Activated CD4-positive, alpha-beta T cell treated with anti-CD3 and anti-CD28 coated beads, Interleukin-2, amount 50 U/mL, for 48 hours (primary cell): ENCODE results near the gene KRTAP19-8.

Experiments used
- DNase-seq, 2 experiments: peaks; one replicate each; pipeline ENCODE4 v3.0.0-alpha.2; 2020

Gene KRTAP19-8

GRCh38 chr21:31038376-31038775, at the start of gene KRTAP19-8:
Gene KRTAP19-8, minus strand, starts transcription at chr21:31038476. Its CDS starts 33 bp downstream, at chr21:31038443.
- DNase-seq: no peak

GRCh38 chr21:31087639-31088473, 49.6 kb upstream of the KRTAP19-8 start:
- DNase-seq: no peak

GRCh38 chr21:31084689-31085088, 46.4 kb upstream of the KRTAP19-8 start:
- DNase-seq: no peak

- DNase-seq: no peak
Measured at GRCh38 chr21:31078796-31079195, 40.5 kb upstream of the KRTAP19-8 start.

GRCh38 chr21:31078216-31078615, 39.9 kb upstream of the KRTAP19-8 start:
- DNase-seq: no peak

- DNase-seq: no peak
Measured at GRCh38 chr21:31075848-31076247, 37.6 kb upstream of the KRTAP19-8 start.

- DNase-seq: no peak
Measured at GRCh38 chr21:31072533-31072932, 34.3 kb upstream of the KRTAP19-8 start.

GRCh38 chr21:31064803-31065202, 26.5 kb upstream of the KRTAP19-8 start:
- DNase-seq: no peak

GRCh38 chr21:31052489-31053142, 14.3 kb upstream of the KRTAP19-8 start:
- DNase-seq: no peak

- DNase-seq: no peak
Measured at GRCh38 chr21:31050577-31051157, 12.4 kb upstream of the KRTAP19-8 start.

- DNase-seq: no peak
Measured at GRCh38 chr21:31045841-31046240, 7.6 kb upstream of the KRTAP19-8 start.

- no peak for DNase-seq
Measured at GRCh38 chr21:31043471-31043870, 5.2 kb upstream of the KRTAP19-8 start.

GRCh38 chr21:31042080-31042464, 3.8 kb upstream of the KRTAP19-8 start:
- no peak for DNase-seq

GRCh38 chr21:31041295-31042079, 3.2 kb upstream of the KRTAP19-8 start:
- DNase-seq: no peak

GRCh38 chr21:31034378-31034777, 3.9 kb downstream of the KRTAP19-8 start:
- DNase-seq: no peak

- DNase-seq: no peak
Measured at GRCh38 chr21:31030367-31031106, 7.7 kb downstream of the KRTAP19-8 start.

- DNase-seq: no peak
Measured at GRCh38 chr21:31023680-31024079, 14.6 kb downstream of the KRTAP19-8 start.

GRCh38 chr21:31022306-31022705, 16.0 kb downstream of the KRTAP19-8 start:
- no peak for DNase-seq

GRCh38 chr21:31018232-31018631, 20.0 kb downstream of the KRTAP19-8 start:
- no peak for DNase-seq

GRCh38 chr21:31014891-31015290, 23.4 kb downstream of the KRTAP19-8 start:
- no peak for DNase-seq

- no peak for DNase-seq
Measured at GRCh38 chr21:31012133-31013089, 25.9 kb downstream of the KRTAP19-8 start.
